HG03378 (cell line): ENCODE measurements around the gene UBE2O.

Experiments
- ATAC-seq: cut with Tn5 transposase; IDR thresholded peaks from one replicate; pipeline ENCODE4 v1.9.1; 2021; ENCODE audit warnings: mild to moderate bottlenecking, moderate library complexity; ENCODE audit not compliant: unreplicated experiment

Gene UBE2O

GRCh38 chr17:76420356-76421043, 32.5 kb downstream of the UBE2O start:
- ATAC-seq, result no peak

GRCh38 chr17:76419576-76420260, 33.2 kb downstream of the UBE2O start:
- ATAC-seq, result no peak

- ATAC-seq, result no peak
These were observed 35.3 kb downstream of the UBE2O start for GRCh38 chr17:76417499-76418143.

GRCh38 chr17:76416899-76417298, 36.1 kb downstream of the UBE2O start:
- no peak for ATAC-seq

- ATAC-seq, result no peak
These were observed 36.5 kb downstream of the UBE2O start for GRCh38 chr17:76416457-76416856.

GRCh38 chr17:76415786-76416185, 37.2 kb downstream of the UBE2O start:
- no peak for ATAC-seq

- ATAC-seq, result no peak
These were observed 38.3 kb downstream of the UBE2O start for GRCh38 chr17:76414334-76415295.

- ATAC-seq, result no peak
These were observed 41.7 kb downstream of the UBE2O start for GRCh38 chr17:76411247-76411646.

- ATAC-seq, result no peak
These were observed 42.5 kb downstream of the UBE2O start for GRCh38 chr17:76410328-76410965.

GRCh38 chr17:76408037-76408849, 44.7 kb downstream of the UBE2O start:
- ATAC-seq, result no peak

- no peak for ATAC-seq
These were observed 45.4 kb downstream of the UBE2O start for GRCh38 chr17:76407509-76407908.

GRCh38 chr17:76405967-76406647, 46.8 kb downstream of the UBE2O start:
- ATAC-seq, result no peak

GRCh38 chr17:76405607-76405966, 47.4 kb downstream of the UBE2O start:
- ATAC-seq, result no peak

- ATAC-seq, result no peak
These were observed 47.9 kb downstream of the UBE2O start for GRCh38 chr17:76404976-76405563.

- ATAC-seq, result no peak
These were observed 48.7 kb downstream of the UBE2O start for GRCh38 chr17:76404256-76404655.

- no peak for ATAC-seq
These were observed 50.2 kb downstream of the UBE2O start for GRCh38 chr17:76402711-76403110.

- ATAC-seq, result no peak
These were observed 53.5 kb downstream of the UBE2O start for GRCh38 chr17:76399175-76400172.
